Testis (tissue), 2 donors: ENCODE results near the gene CDC25B.

Experiments
- POLR2A ChIP-seq: fragments of 450-650 bp; IDR thresholded peaks from one replicate; pipeline ENCODE4 v1.6.1; 2017; ENCODE audit warnings: antibody characterized with exemption, mild to moderate bottlenecking, moderate library complexity
- TF ChIP-seq, protein P1 (sequence below), 3 experiments: fragments of 450-650 bp in 2 of 3; fragments of 200-600 bp in 1 of 3; sonication (generic) in 1 of 3; IDR thresholded peaks; one replicate each; pipeline ENCODE4 v1.5.1; 2016 to 2019; ENCODE audit warnings: antibody characterized with exemption in 3 of 3, mild to moderate bottlenecking in 2 of 3, moderate library complexity in 1 of 3

DNA sequence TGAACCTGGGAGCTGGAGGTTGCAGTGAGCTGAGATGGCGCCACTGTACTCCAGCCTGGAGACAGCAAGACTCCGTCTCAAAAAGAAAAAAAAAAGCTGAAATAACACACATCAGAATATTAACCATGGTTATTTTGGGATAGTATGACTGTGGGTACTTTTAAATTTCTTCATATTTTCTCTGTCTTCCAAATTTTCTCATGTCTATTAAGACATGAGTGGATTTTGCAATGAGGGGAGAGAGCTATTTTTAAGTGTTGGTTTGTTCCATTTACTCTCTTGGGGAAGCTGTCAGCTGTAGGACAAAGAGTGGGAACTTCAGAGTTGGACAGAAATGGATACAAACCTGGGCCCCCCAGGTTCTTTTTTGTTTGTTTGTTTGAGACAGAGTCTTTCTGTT is 38.8 kb upstream of the CDC25B start:
- TF ChIP-seq, protein P1, sequence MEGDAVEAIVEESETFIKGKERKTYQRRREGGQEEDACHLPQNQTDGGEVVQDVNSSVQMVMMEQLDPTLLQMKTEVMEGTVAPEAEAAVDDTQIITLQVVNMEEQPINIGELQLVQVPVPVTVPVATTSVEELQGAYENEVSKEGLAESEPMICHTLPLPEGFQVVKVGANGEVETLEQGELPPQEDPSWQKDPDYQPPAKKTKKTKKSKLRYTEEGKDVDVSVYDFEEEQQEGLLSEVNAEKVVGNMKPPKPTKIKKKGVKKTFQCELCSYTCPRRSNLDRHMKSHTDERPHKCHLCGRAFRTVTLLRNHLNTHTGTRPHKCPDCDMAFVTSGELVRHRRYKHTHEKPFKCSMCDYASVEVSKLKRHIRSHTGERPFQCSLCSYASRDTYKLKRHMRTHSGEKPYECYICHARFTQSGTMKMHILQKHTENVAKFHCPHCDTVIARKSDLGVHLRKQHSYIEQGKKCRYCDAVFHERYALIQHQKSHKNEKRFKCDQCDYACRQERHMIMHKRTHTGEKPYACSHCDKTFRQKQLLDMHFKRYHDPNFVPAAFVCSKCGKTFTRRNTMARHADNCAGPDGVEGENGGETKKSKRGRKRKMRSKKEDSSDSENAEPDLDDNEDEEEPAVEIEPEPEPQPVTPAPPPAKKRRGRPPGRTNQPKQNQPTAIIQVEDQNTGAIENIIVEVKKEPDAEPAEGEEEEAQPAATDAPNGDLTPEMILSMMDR (IDR thresholded peaks at IDR 0.05): no peak
- no peak for TF ChIP-seq POLR2A
